ACHN (cell line): ENCODE results near the gene UBE2K.
"Not testable (repeated sequence)": the region's sequence is repeated elsewhere in the genome, so short reads cannot be mapped to it uniquely, and the experiment has no call there.

Source experiments
- DNase-seq: peaks from one replicate; pipeline ENCODE4 v3.0.0-alpha.2; 2015
- in situ Hi-C: cut with HindIII; loops from 2 replicates; pipeline ENCODE4 v1.10.0; 2017; ENCODE audit warnings: low sequenced_read_pairs, low pct_ligation_motif_present, low pct_unique_long_range_greater_than_20kb

Gene UBE2K

DNA sequence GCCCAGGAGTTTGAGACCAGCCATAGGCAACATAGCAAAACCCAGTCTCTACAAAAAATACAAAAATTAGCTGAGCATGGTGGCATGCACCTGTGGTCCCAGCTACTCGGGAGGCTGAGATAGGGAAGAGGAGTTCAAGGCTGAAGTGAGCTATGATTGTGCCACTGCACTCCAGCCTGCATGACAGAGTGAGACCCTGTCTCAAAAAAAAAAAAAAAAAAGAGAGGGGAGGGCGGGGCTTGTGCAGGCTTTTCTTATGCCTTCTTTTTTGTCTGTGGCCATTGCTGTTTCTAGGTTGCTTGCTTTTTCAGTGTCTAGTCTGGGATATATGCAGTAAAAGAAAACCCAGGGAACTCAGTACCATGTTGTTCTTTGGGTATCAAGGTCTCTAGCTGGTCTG lies 16.9 kb upstream of the UBE2K start:
- in situ Hi-C loops, DNase-seq: not testable (repeated sequence)

DNA sequence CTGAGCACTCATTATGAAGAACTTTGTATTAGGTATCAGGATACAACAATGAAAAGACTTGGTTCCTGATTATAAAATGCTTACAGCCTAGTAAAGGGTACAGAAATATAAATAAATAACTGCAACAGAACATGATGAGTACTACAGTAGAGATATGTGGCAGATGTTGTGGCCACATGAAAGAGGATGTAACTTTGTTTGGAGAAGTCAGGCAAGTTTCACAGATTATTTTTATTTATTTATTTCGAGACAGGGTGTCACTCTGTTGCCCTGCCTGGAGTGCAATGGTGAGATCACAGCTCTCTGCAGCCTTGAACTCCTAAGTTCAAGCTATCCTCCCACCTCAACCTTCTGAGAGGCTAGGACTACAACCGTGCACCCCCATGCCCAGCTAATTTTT lies 15.8 kb upstream of the UBE2K start:
- in situ Hi-C loops: no loop called here
- no peak for DNase-seq

DNA sequence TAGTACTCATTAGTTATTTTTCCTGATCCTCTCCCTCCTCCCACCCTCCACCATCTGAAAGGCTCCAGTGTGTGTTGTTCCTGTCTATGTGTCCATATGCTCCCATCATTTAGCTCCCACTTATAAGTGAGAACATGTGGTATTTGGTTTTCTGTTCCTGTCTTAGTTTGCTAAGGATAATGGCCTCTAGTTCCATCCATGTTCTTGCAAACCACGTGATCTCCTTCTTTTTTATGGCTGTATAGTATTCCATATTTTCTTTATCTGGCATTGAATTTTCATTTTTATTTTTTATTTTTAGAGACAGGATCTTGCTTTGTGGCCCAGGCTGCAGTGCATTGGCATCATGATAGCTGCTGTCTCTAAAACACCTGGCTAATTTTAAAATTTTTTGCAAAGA lies 11.9 kb upstream of the UBE2K start:
- DNase-seq: no peak
- in situ Hi-C loops: no loop called here

DNA sequence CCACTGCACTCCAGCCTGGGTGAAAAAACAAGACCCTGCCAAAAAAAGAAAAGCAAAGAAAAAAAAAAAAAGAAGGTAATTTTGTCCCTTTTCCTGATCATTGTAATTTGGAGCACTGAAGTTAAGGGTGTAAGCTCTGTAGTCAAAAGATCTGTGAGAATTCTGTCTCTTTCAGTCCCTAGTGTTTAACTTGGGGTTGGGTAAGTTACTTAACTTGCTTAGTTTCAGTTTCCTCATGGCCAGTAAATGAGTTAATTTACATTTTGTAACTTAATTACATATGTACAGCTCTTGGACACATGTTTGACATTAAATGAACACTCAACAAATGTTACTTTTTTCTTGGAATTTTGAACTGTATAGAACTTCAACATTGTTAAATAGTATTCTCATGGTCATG lies 10.9 kb upstream of the UBE2K start:
- in situ Hi-C loops: no loop called here
- DNase-seq: no peak

DNA sequence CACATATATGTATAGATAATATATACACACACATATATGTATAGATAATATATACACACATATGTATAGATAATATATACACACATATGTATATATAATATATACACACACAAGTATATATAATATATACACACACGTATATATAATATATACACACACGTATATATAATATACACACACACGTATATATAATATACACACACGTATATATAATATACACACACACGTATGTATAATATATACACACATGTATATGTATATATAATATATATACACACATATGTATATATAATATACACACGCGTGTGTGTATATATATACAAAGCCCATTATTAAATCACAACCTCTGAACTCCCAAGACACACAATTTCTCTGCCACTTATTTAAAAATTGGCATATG lies 8.0 kb upstream of the UBE2K start:
- no peak for DNase-seq
- in situ Hi-C loops: no loop called here

DNA sequence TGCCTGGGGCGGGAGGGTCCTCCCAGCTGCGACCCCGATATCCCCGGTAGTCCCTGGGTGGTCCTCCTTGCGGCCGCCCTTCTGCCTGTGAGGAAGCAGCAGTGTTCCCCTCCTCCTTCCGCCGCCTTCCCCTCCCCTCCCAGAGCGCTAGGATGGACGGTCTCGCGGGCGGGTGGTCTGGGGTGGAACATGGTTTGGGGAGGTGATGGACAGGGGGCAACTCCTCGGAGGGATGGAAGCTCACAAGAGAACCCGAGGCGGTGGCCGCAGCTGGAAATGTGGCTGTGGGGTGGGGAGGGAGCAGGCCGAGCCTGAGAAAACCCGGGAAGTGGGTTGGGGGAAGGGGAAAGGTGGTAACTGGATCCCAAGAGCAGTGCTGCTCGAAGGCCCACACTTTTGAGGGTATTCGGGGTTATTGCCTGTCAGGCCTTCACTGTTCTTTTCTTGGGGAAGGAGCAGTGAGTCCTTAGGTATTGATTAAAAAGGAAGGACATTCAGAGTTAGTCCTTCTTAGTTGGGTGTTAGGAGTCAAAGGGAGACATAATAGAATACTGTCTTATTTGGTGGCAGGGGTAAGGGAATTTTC lies 581 bp downstream of the UBE2K start:
- DNase-seq: peak; percentile 31
- in situ Hi-C loops: no loop called here

DNA sequence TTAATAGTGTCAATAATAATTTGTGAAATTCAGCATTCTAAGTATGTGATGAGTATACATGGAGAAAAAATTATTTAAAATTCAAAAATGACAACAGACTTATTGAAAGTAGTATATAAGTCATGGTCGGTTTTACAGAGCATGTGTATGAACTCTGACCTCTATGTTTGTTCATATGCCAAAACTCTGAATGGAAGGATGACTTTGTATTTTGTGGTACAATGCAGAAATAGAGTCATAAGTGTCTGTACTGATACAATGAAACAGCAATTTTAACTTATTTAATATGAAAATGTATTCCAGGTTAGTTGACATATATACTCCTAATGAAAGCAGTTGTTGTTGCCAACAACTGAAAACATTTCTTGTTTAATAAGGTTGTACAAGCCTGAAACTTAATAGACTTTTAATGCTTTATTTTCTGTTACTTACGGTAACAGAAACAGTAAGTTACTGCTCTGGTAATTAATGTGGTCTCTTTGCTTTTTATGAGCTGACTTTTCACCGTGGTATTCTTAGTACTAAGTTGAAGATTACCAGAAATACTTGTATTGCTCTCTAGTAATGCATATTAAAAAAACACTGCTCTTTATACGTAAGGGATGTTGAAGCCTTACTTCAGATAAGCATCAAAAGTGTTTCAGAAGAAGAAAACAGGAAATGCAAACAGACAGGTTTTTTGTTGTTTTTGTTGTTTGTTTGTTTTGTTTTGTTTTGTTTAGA lies 1.9 kb downstream of the UBE2K start:
- in situ Hi-C loops: no loop called here
- DNase-seq: peak; percentile 15

DNA sequence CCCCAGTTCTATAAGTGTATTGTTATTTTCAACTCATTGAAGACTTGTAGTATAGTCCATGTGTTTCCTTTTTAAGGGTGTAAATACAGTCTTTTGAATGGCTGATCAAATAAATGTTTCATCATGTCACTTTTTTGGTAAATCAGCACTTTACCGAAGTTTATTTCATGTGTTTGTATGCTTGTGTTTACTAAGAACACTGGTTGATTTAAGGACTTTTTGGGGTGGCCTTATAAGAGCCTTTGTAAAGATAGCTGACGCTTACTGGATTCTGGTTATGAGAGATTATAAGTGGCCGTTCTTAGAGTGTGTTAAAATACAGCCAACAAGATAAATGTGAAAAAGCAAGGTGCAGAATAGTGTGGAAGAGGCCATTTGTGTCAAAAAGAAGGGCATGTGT lies 2.6 kb downstream of the UBE2K start:
- in situ Hi-C loops: no loop called here

DNA sequence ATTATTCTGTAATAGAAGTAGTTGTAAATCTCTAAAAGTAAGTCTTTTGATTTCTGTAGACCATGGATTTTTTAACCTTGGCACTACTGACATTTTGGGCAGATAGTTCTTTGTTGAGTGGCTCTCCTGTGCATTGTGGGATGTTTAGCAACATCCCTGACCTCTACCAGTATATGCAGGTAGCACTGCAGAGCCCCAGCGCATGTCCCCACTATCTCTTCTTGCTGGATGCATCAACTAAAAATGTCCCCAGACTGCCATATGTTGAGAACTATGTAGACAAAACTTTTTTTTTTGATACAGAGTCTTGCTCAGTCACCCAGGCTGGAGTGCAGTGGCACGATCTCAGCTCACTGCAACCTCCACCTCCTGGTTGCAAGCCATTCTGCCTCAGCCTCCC lies 4.8 kb downstream of the UBE2K start:
- DNase-seq: no peak
- in situ Hi-C loops: no loop called here

More for the DNA sequence above, 2.6 kb downstream of the UBE2K start:
- no peak for DNase-seq

DNA sequence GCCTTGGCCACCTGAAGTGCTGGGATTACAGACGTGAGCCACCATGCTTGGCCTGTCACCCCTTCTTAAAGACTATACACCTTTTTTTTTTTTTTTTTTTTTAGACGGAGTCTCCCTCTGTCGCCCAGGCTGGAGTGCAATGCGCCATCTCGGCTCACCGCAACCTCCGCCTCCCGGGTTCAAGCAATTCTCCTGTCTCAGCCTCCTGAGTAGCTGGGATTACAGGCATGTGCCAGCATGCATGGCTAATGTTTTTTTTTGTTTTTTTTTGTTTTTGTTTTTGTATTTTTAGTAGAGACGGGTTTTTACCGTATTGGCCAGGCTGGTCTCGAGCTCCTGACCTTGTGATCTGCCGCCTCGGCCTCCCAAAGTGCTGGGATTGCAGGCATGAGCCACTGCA lies 6.9 kb downstream of the UBE2K start:
- DNase-seq, in situ Hi-C loops: not testable (repeated sequence)

DNA sequence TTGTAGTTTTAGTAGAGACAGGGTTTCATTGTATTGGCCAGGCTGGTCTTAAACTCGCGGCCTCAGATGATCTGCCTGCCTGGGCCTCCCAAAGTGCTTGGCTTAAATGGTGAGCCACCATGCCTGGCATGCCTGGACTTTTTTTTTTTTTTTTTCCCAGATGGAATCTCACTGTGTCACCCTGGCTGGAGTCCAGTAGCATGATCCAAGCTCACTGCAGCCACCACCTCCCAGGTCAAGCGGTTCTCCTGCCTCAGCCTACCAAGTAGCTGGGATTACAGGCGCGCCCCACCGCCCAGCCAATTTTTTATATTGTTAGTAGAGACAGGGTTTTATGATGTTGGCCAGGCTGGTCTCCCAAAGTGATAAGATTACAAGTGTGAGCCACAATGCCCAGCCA lies 8.4 kb downstream of the UBE2K start:
- in situ Hi-C loops: no loop called here
- DNase-seq: peak; percentile 68

DNA sequence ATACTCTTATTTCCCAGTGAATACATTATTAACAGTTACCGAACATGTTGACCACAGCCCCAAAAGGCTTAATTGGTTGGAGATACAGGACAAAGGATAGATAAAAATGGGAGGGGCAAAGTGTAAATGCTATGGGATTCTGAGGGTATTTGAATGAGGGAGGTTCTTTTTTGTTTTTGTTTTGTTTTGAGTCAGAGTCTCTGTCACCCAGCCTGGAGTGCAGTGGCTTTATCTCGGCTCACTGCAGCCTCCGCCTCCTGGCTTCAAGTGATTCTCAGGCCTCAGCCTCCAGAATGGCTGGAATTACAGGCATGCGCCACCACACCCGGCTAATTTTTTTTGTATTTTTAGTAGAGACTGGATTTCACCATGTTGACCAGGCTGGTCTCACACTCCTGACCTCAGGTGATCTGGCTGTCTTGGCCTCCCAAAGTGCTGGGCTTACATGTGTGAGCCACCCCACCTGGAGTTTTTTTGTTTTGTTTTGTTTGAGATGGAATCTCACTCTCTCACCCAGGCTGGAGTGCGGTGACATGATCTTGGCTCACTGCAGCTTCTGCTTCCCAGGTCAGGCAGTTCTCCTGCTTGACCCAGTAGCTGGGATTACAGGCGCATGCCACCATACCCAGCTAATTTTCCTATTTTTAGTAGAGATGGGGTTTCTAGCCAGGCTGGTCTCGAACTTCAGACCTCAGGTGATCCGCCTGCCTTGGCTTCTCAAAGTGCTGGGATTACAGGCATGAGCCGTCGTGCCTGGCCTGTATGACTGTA lies 9.0 kb downstream of the UBE2K start:
- no peak for DNase-seq
- in situ Hi-C loops: no loop called here

DNA sequence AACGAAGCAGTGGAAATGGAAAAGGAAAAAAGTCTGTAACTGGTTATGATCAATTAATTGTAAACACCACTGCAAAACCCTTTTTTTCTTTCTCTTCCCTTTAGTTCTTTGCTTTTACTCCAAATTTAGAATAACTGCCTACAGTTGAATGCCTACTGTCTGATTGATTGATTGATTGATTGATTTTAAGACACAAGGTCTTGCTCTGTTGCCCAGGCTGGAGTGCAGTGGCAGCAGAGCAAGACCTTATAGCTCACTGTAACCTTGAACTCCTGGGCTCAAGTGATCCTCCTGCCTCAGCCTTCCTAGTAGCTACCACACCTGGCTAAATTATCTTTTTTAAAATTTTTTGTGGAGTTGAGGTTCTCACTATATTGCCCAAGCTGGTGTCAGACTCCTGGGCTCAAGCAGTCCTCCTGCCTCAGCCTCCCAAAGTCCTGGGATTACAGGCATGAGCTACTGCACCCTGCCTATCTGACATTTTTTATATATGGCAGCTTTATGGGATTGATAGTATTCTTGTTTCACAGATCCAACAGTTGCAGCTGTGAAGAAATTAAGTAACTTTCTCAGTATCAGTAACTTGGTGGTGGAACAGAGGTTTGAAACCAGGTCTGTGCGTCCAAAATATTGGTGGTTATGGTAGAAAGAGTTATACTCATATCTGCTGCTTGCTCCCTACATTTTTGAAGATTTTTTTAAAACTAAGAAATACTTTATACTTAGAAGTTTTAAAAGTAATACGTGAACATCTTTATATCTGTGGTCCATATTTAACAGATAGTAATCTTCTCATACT lies 12.4 kb downstream of the UBE2K start:
- in situ Hi-C loops: no loop called here
- DNase-seq: no peak

DNA sequence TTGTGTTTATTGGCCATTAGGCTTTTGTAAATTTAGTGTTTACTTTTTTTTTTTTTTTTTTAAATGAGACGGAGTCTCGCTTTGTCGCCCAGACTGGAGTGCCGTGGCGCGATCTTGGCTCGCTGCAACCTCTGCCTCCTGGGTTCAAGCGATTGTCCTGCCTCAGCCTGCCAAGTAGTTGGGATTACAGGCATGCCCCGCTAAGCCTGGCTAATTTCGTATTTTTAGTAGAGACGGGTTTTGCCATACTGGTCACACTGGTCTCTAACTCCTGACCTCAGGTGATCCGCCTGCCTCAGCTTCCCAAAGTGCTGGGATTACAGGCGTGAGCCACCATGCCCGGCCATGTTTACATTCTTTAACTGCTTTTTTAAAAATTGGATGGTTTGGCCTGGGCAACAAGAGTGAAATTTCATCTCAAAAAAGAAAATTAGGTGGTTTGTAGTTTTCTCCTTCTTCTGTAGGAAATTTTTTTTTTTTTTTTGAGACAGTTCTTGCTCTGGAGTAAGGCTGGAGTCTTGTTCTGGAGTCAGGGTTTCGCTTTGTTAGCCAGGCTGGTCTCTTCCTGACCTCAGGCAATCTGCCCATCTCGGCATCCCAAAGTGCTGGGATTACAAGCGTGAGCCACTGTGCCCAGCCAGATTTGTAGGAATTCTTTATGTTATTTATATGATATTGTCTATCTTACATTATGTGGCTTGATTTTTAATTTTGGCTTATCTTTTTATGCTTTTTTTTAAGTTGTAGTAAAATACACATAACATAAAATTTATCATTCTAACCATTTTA lies 15.1 kb downstream of the UBE2K start:
- in situ Hi-C loops: no loop called here

DNA sequence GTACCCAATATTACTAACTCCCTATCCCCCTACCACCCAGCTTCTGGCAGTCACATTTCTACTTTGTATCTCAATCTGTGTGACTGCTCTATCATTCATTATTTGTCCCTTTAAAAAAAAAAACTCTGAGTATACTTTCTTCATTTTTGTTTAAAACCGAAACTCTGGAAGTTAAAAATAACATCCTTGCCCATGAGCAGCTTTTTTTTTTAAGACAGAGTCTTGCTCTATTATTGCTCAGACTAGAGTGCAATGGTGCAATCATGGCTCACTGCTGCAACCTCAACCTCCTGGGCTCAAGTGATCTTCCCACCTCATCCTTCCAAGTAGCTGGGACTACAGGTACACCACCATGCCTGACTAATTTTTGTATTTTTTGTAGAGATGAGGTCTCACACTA lies 15.8 kb downstream of the UBE2K start:
- DNase-seq: no peak
- in situ Hi-C loops: no loop called here

More for the DNA sequence above, 15.1 kb downstream of the UBE2K start:
- no peak for DNase-seq

DNA sequence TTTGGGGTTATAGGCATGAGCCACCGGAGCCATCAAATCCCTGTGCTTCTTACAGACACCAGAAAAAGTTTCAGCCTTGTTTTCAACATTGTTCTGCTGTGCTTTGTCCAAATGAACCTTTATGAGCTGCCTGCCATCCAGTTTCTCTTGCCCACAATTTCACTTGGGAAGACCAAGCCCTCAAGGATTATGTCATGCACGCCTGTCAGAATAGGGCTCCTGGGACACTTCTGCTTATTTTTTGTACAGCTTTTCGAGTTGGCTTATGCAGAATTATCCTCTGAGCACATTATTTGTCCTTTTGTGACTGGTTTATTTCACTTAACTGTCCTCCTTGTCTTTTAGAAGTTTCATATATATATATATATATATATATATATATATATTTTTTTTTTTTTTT lies 16.2 kb downstream of the UBE2K start:
- DNase-seq: no peak
- in situ Hi-C loops: no loop called here

DNA sequence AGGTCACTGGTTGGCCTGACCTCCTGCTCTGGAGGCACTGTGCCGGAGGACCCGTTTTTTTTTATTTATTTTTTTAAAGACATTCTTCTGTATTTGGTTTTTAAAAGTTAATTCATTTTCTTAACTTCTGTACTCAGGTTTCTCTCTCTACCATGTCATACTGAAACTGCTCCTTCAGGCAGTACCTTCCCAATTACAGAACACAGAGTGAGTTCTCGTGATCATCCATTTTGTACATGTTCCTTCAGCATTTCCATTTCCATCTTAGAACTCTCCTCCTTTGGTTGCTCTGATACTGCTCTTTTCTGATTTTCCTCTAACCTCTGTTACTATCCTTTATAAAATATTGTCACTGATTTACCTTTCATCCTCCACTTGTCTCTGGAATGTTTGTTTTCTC lies 17.9 kb downstream of the UBE2K start:
- in situ Hi-C loops: no loop called here

DNA sequence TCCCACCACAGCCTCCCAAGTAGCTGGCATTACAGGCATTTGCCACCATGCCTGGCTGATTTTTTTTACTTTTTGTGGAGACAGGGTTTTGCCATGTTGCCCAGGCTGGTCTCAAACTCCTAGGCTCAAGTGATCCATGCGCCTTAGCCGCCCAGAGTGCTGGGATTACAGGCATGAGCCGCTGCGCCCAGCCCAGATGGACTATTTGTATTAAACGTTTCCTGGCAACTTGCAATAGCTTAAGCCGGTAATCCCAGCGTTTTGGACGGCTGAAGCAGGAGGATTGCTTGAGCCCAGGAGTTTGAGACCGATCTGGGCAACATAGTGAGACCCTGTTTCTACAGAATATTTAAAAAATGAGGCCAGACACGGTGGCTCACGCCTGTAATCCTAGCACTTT lies 18.4 kb downstream of the UBE2K start:
- in situ Hi-C loops: no loop called here
- DNase-seq: no peak

More for the DNA sequence above, 17.9 kb downstream of the UBE2K start:
- DNase-seq: no peak
